Gastrocnemius medialis (tissue), 4 donors: Measurements from ENCODE around the gene WDR20. TPM values are rescaled to one million over a fixed set of nuclear protein-coding genes. Genes with fewer than 3 reads are reported as not detected.
A peak's percentile ranks its signal among the peaks of the same experiment; 100 is the strongest.

ENCODE experiments used
- ATAC-seq, 2 donors: fragments of 150-250 bp; one replicate each; pipeline ENCODE4 v1.9.1; 2016
- DNase-seq, 2 donors: peaks; one replicate each; pipeline ENCODE4 v3.0.0-alpha.2; 2019
- H3K27ac ChIP-seq, 4 donors: fragments of 200-600 bp; sonication (generic); 1 replicate in 1 of 4; 2 replicates in 3 of 4; pipeline ENCODE4 v1.5.1; 2016 to 2018; ENCODE audit warnings: mild to moderate bottlenecking in 2 of 4, moderate library complexity in 1 of 4
- H3K27me3 ChIP-seq, 3 donors: fragments of 200-600 bp; sonication (generic) in 2 of 3; 1 replicate in 1 of 3; 2 replicates in 2 of 3; pipeline versions ENCODE4 v1.5.1 to v1.6.0; 2016 to 2019; ENCODE audit warnings: mild to moderate bottlenecking in 1 of 3, moderate library complexity in 1 of 3
- H3K36me3 ChIP-seq, 2 donors: fragments of 200-600 bp; sonication (generic) in 1 of 2; one replicate each; pipeline ENCODE4 v1.5.1; 2017 to 2018
- H3K4me1 ChIP-seq, 2 donors: fragments of 200-600 bp; sonication (generic) in 1 of 2; one replicate each; pipeline ENCODE4 v1.5.1; 2016 to 2017; ENCODE audit warnings: mild to moderate bottlenecking in 2 of 2
- H3K4me3 ChIP-seq, 4 donors: fragments of 200-600 bp; sonication (generic) in 3 of 4; 1 replicate in 1 of 4; 2 replicates in 3 of 4; pipeline ENCODE4 v1.5.1; 2016 to 2019; ENCODE audit warnings: mild to moderate bottlenecking in 2 of 4
- H3K9me3 ChIP-seq, 3 donors: fragments of 200-600 bp; sonication (generic) in 2 of 3; 1 replicate in 1 of 3; 2 replicates in 2 of 3; pipeline ENCODE4 v1.5.1; 2016 to 2019
- POLR2A ChIP-seq, 2 donors: fragments of 450-650 bp; IDR thresholded peaks; one replicate each; pipeline ENCODE4 v1.6.1; 2017; ENCODE audit warnings: antibody characterized with exemption in 2 of 2, mild to moderate bottlenecking in 2 of 2, moderate library complexity in 2 of 2
- in situ Hi-C, 4 donors: fragments of 200-750 bp; cut with MboI; loops; one replicate each; pipeline versions ENCODE4 v1.15.0 to v1.8.0; 2017; ENCODE audit warnings: low sequenced_read_pairs in 4 of 4
- intact Hi-C: fragments of 100-400 bp; cut with DNase I; formaldehyde crosslinking; loops from one replicate; pipeline ENCODE4 v1.15.1; 2023; ENCODE audit warnings: low total_unique reads
- total RNA-seq, 4 donors: library from RNA; depleted of rRNA; stranded (reverse); fragments of >200 nt; gene quantifications; one replicate each; pipeline versions ENCODE4 v1.1.0 to v1.2.3, GENCODE V29; 2016
- TF ChIP-seq, protein P1 (sequence below), 5 experiments: fragments of 450-650 bp in 3 of 5; fragments of 200-600 bp in 2 of 5; sonication (generic) in 2 of 5; IDR thresholded peaks in 4 of 5; conservative IDR thresholded peaks in 1 of 5; 1 replicate in 4 of 5; 2 replicates in 1 of 5; pipeline ENCODE4 v1.5.1; 2016 to 2019; ENCODE audit warnings: antibody characterized with exemption in 5 of 5, mild to moderate bottlenecking in 3 of 5, moderate library complexity in 3 of 5

The WDR20 gene
- total RNA-seq, 4 donors from 2014 or later = 18.1 to 49.7 (median 21.0) TPM

- intact Hi-C loops = no loop called here
- no peak for TF ChIP-seq POLR2A (IDR thresholded peaks at IDR 0.05)
- TF ChIP-seq, protein P1, sequence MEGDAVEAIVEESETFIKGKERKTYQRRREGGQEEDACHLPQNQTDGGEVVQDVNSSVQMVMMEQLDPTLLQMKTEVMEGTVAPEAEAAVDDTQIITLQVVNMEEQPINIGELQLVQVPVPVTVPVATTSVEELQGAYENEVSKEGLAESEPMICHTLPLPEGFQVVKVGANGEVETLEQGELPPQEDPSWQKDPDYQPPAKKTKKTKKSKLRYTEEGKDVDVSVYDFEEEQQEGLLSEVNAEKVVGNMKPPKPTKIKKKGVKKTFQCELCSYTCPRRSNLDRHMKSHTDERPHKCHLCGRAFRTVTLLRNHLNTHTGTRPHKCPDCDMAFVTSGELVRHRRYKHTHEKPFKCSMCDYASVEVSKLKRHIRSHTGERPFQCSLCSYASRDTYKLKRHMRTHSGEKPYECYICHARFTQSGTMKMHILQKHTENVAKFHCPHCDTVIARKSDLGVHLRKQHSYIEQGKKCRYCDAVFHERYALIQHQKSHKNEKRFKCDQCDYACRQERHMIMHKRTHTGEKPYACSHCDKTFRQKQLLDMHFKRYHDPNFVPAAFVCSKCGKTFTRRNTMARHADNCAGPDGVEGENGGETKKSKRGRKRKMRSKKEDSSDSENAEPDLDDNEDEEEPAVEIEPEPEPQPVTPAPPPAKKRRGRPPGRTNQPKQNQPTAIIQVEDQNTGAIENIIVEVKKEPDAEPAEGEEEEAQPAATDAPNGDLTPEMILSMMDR (IDR thresholded peaks at IDR 0.05 in 4 of 5, conservative IDR thresholded peaks at IDR 0.05 in 1 of 5) = no peak
- no peak overlapping the region for H3K27ac ChIP-seq
- peaks cover 4 to 27% of the 10 kb centered on the region in 2 donors for H3K4me1 ChIP-seq
- in situ Hi-C loops = no loop called here
- ATAC-seq (no peak), DNase-seq (no peak)
- H3K36me3 ChIP-seq = no peaks in the 10 kb centered on the region
- no peaks in the 10 kb centered on the region for H3K27me3 ChIP-seq
- H3K9me3 ChIP-seq = no peaks in the 10 kb centered on the region
- H3K4me3 ChIP-seq = no peak overlapping the region
Measured at GRCh38 chr14:102159841-102160240, 20.1 kb downstream of the WDR20 start.

DNA sequence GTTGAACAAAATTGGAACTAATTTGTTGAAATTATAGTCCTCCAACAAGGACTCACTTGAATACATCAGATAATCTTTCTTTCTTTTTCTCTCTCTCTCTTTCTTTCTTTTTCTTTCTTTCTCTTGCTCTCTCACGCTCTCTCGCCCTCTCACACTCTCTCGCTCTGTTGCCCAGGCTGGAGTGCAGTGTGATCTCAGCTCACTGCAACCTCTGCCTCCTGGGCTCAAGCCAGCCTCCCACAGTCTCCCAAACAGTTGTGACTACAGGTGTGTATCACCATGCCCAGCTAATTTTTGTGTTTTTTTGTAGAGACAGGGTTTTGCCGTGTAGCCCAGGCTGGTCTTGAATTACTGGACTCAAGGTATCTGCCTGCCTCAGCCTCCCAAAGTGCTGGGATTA is 22.8 kb downstream of the WDR20 start:
- intact Hi-C loops = no loop called here
- ATAC-seq = no peak
- no peaks in the 10 kb centered on the region for H3K9me3 ChIP-seq
- DNase-seq = no peak
- H3K4me3 ChIP-seq = no peak overlapping the region
- TF ChIP-seq, protein P1 (IDR thresholded peaks at IDR 0.05 in 4 of 5, conservative IDR thresholded peaks at IDR 0.05 in 1 of 5) = no peak
- no peak for TF ChIP-seq POLR2A (IDR thresholded peaks at IDR 0.05)
- no peak overlapping the region for H3K27ac ChIP-seq
- H3K27me3 ChIP-seq = no peaks in the 10 kb centered on the region
- H3K36me3 ChIP-seq = no peaks in the 10 kb centered on the region
- peaks cover 0 to 31% of the 10 kb centered on the region in 2 donors for H3K4me1 ChIP-seq
- in situ Hi-C loops = no loop called here

DNA sequence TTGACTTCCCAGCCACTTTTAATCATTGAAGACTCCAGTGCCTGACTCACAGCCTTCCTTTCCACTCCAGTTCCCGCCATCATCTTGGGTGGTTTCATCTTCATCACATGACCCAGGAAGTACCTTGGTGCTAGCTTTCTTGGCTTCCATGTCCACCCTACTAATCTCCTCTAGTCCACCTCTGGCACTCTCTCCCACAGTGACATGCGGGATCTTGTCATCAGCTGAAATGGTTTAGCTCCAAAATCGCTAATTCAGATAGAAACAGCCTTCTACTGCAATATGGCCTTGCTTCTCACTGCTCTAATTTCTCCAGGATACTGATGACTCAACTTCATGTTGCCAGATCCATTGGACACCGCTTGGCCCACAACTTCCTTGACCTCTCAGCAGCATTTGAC is 24.5 kb downstream of the WDR20 start:
- no peak for DNase-seq
- Histone ChIP-seq H3K4me3 (no peak overlapping the region), H3K27ac (peak overlapping the region in 1 of 4 donors; percentile 6), H3K36me3 (no peaks in the 10 kb centered on the region), H3K27me3 (no peaks in the 10 kb centered on the region), H3K4me1 (peaks cover 14 to 38% of the 10 kb centered on the region in 2 donors), H3K9me3 (no peaks in the 10 kb centered on the region)
- in situ Hi-C loops = no loop called here
- peak; percentile 65 to 80 for ATAC-seq
- TF ChIP-seq, protein P1 (IDR thresholded peaks at IDR 0.05 in 4 of 5, conservative IDR thresholded peaks at IDR 0.05 in 1 of 5) = no peak
- no peak for TF ChIP-seq POLR2A (IDR thresholded peaks at IDR 0.05)
- intact Hi-C loops = no loop called here

DNA sequence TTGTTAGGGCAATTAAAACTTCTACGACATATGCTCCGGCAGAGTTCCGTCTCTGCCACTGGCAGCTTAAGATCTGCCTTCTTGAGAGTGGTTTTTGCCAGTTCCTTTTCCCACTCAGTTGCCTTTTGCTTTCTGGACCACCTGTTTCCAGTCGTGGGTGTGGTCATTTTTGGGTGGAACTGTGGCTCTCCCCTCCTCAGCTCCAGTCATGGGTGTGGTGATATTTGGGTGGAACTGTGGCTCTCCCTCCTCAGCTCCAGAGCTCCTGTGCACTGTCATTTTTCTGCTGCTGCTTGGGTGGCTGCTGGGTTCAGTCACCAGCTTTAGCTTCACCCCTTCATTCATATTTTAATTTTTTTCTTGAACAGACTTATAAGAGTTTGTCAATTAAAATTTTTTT is 25.3 kb downstream of the WDR20 start:
- in situ Hi-C loops = no loop called here

More for the DNA sequence above, 25.3 kb downstream of the WDR20 start:
- TF ChIP-seq, protein P1 (IDR thresholded peaks at IDR 0.05 in 4 of 5, conservative IDR thresholded peaks at IDR 0.05 in 1 of 5) = no peak
- TF ChIP-seq POLR2A (IDR thresholded peaks at IDR 0.05) = no peak
- Histone ChIP-seq H3K9me3 (no peaks in the 10 kb centered on the region), H3K4me3 (no peak overlapping the region), H3K27ac (no peak overlapping the region), H3K27me3 (no peaks in the 10 kb centered on the region), H3K36me3 (no peaks in the 10 kb centered on the region), H3K4me1 (peaks cover 16 to 38% of the 10 kb centered on the region in 2 donors)
- ATAC-seq = no peak
- intact Hi-C loops = no loop called here
- DNase-seq = no peak
